Stimulated activated CD8-positive, alpha-beta memory T cell treated with anti-CD3 and anti-CD28 coated beads, Interleukin-12 subunit alpha, Interleukin-12 subunit beta, amount 100 ng/mL, for 1 hour (primary cell): ENCODE measurements around the gene NPDC1.

Experiments used
- DNase-seq: peaks from one replicate; pipeline ENCODE4 v3.0.0-alpha.2; 2020; ENCODE audit warnings: low read depth

NPDC1 gene

GRCh38 chr9:137056739-137057415, 10.9 kb upstream of the NPDC1 start:
- DNase-seq: no peak

DNA sequence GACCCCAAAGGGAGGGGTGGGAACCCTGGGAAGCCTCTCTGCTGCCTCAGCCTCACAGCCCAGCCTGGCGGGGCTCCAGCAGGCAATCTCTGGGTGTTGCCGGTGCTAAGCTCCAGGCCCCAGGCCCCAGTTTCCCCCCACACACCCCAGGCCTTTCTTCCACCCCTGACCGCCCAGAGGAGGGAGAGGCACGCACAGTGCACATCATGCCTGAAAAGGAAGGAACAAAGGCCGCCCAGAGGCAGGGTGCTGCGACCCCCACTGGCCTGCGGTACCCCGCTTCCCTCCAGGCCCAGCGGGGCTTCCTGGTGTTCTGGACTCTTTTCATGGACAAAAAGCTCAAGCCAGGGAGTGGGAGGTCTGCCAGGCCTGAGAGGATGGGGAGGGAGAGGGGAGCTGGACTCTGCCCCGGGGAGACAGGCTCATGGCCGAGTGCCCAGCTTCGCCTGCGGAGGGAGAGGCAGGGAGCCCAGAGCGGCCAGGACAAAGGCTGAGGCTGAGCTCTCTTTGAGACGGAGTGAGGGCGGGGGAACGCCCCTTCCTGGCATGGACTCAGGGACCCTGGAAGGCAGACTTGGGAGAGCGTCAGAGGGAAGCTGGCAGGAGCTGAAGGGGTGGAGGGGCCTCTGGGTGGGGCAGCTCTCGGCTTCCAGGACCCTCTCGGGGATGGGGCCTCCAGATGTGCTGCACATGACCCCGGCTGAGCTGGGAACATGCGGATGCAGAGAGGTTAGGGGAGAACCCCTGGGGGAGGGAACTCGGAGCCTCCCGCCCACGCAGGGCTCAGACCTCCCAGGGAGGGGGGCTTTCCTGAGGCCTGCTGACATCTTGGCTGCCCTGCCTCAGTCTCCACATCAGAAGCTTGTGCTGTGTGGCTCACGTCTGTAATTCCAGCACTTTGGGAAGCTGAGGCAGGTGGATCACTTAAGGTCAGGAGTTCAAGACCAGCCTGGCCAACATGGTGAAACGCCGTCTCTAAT, 9.7 kb upstream of the NPDC1 start:
- DNase-seq: no peak

GRCh38 chr9:137054932-137055384, 9.0 kb upstream of the NPDC1 start:
- no peak for DNase-seq

DNA sequence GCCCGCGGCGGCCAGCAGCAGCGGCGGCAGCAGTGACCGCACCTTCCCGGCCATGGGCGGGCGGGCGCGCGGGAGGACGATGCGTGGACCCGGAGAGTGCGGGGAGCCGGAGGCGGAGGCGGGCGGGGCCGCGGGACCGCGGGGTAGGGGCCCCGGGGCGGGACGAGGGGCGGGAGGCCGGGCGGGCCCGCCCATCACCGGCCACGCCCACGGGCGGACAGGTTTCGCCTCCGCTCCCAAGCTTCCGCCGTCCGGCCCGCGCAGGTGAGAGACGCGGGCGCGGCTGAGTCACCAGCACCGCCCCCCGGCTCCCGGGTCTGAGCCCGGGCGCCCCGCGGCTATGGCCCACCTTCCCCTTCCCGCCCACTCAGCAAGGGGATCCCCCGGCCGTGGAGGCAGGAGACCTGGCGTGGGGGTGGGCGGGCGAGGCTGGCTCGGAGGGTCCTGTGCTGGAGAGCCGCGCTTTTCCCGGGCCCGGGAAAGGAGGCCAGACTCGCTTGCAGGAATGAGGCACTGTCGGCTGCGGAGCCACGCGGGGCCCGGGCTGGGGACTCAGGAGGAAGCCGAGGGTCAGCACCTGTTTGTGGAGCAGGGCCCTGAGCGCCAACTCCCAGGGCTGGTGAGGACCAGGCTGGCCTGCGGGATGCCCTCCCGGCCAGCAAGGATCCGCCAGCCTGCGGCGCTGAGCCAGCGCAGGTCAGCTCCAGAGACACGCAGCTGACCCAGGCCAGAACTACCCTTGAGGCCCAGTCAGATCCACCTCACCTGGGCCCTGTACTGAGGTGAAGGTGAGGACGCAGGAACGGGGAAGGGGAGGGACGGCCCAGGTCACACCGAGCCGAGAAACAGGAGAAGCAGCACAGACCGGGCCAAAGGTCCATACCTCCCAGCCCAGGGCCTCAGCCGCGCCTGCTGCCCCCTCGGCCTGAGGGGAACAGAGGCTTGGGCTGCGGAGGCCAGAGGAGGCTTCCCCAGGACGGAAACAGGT, 8.3 kb upstream of the NPDC1 start, which contains the start of gene ENTPD2:
TSS of gene ENTPD2 (minus strand) at position 118 of the 988 bp plus-strand sequence. CDS start at position 54, 64 bp downstream.
- no peak for DNase-seq

DNA sequence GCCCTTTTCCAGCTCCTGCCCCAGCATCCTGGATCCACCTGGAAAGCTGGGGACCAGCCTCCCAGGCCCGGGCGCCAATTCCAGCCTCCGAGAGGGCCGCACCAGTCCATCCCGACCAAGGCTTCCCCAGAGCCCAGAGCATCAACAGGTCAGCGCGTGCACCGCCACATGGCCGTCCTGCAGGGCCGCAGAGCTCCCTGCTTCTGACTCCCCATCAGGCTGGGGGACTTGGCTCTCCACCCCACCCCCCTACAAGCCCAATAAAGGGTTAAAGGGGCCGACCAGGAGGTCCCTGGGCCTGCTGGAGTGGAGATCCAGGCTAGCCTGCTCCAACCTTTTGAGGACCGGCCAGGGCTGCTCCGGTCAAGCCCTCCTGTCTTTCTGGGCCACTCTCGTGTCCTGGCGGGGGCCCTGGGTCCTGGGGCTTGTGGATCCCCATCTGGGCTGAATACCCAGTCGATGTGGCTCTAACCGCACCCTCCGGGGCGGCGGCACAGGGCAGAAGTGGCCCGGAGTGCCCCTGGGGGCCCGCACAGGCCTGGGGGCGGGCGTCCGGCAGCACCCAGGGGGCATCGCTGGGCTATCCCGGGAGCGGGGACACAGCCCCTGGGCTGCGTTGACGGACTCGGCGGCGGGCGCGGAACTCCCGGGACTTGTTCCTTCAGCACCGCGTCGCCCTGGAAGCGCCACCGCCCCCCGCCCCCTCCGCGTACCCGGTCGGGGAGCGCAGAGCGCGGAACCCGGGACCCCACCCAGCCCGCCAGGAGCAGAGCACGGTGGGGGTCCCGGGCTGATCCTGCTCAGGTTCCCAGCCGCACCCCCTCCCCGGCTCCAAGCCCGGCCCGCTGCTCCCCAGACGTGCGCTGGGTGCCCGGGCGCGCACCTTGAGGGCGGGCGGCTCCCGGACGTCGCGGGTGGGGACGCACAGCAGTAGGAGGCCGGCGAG, 7.3 kb upstream of the NPDC1 start:
- DNase-seq: no peak

GRCh38 chr9:137052293-137052692, 6.3 kb upstream of the NPDC1 start:
- no peak for DNase-seq

- DNase-seq: no peak
These were observed 5.3 kb upstream of the NPDC1 start for GRCh38 chr9:137051145-137051724.

GRCh38 chr9:137050570-137050969, 4.6 kb upstream of the NPDC1 start:
- no peak for DNase-seq

- DNase-seq: no peak
These were observed 3.8 kb upstream of the NPDC1 start for GRCh38 chr9:137049544-137050449.

- no peak for DNase-seq
These were observed 2.9 kb upstream of the NPDC1 start for GRCh38 chr9:137048655-137049543.

DNA sequence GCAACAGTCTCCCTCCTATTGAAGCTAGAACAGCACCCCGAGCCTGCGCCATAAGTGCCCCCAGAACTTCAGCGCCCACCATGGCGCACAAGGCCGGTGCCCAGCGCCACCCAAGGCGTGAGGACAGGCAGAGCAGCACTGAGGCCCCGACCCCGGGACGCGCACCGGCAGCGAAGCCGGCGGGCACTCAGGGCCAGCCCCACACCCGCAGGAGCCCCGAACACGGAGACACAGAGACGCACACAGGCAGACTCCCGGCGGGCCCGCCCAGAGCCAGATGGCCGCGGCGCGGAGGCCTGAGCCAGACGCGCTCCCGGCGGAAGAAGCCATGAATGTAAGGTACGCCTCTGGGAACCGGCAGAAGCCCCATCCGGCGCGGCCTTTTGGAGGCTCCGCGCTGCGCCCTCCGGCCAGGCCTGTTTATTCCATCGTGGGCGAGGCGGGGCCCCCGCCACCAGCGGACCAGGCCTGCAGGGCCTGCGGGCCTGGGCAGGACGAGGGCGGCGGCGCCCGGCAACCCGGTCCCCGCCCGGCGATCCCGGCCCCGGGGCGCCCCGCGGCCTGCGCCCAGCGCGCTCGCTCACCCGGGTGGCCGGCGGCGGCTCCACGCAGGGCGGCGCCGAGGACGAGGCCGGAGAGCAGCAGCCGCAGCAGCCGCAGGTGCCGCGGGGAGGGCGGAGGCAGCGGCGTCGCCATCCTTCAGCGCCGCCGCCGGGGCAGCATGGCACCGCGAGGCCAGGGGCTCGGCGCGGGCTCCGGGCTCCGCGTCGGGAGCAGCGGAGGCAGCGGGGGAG, 486 bp downstream of the NPDC1 start:
- no peak for DNase-seq

DNA sequence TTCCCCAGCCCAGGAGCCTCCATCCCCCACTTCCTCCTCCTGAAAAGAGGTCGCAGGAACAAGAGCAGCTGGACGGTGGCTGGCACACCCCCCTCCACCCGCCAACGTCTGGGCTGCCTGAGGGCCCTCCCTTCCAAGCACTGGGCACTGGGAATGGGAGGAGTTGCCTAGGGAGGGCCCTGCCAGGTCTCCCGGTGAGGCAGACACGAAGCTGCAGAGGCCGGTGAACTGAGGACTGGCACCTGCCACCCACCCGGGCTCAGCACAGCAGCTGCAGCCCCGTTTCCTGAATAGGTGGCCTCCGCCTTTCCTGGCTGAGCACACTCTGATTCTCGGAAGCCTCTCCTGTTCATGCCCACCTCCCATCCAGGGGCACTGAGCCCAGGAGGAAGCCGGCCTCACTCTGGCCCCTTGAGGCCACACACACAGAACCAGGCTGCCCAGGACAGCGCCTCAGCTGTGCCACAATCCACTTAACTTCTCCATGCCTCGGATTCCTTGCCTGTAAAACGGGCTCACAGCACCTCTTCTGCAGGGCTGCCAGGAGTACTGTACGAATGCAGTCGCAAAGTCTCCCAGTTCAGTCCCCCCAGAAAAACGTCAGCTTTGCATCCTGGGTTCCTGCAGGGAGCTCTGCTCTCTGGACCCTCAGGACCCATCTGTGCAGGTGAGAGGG, 1.3 kb downstream of the NPDC1 start:
- no peak for DNase-seq

- no peak for DNase-seq
These were observed 1.9 kb downstream of the NPDC1 start for GRCh38 chr9:137044037-137044436.

GRCh38 chr9:137042751-137043727, 2.9 kb downstream of the NPDC1 start:
- DNase-seq: no peak

- no peak for DNase-seq
These were observed 4.9 kb downstream of the NPDC1 start for GRCh38 chr9:137041124-137041523.
